Fibroblast of villous mesenchyme (primary cell): Measurements from ENCODE around the gene NDUFV1. TPM values are rescaled to one million over a fixed set of nuclear protein-coding genes. Genes with fewer than 3 reads are reported as not detected.
A peak's percentile ranks its signal among the peaks of the same experiment; 100 is the strongest.

Experiments used
- DNase-seq: peaks from one replicate; pipeline ENCODE4 v3.0.0-alpha.2; 2010; ENCODE audit warnings: low read depth
- H3K4me3 ChIP-seq: 2 replicates; pipeline ENCODE4 v1.5.1; 2011; ENCODE audit warnings: low read depth, mild to moderate bottlenecking, low read length
- total RNA-seq: library from RNA; depleted of rRNA; stranded (reverse); fragments of >200 nt; gene quantifications from 2 replicates; pipeline ENCODE4 v1.2.3, GENCODE V29; 2012
- TF ChIP-seq, protein P1 (sequence below): IDR thresholded peaks from 2 replicates; pipeline ENCODE4 v1.5.1; 2012; ENCODE audit warnings: low read depth, mild to moderate bottlenecking, low read length; ENCODE audit not compliant: insufficient read depth

The NDUFV1 gene
- total RNA-seq, 1 donor: 140 TPM

DNA sequence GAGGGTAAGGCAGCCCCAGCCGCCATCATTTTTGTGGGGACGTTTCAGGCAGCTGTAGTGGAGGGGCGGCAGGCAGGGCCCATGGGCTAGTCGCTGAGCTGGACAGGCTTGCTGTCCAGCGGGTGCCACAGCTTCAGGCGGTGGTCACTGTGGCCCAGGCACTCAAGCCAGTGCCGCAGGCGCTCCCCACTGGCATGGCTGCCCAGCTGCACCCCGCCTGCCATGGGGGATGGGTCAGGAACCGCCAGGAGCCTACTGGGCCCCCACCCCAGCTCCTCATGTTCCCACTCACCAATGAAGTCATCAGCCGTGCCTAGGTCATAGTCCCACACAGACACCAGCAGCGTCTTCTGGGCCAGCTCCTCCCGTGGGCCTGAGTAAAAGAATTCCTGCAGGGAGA, 6.0 kb downstream of the NDUFV1 start:
- H3K4me3 ChIP-seq: no peak overlapping the region
- no peak for DNase-seq
- TF ChIP-seq, protein P1, sequence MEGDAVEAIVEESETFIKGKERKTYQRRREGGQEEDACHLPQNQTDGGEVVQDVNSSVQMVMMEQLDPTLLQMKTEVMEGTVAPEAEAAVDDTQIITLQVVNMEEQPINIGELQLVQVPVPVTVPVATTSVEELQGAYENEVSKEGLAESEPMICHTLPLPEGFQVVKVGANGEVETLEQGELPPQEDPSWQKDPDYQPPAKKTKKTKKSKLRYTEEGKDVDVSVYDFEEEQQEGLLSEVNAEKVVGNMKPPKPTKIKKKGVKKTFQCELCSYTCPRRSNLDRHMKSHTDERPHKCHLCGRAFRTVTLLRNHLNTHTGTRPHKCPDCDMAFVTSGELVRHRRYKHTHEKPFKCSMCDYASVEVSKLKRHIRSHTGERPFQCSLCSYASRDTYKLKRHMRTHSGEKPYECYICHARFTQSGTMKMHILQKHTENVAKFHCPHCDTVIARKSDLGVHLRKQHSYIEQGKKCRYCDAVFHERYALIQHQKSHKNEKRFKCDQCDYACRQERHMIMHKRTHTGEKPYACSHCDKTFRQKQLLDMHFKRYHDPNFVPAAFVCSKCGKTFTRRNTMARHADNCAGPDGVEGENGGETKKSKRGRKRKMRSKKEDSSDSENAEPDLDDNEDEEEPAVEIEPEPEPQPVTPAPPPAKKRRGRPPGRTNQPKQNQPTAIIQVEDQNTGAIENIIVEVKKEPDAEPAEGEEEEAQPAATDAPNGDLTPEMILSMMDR: no peak

GRCh38 chr11:67613313-67613959, 6.7 kb downstream of the NDUFV1 start:
- H3K4me3 ChIP-seq: no peak overlapping the region
- no peak for DNase-seq
- TF ChIP-seq, protein P1: no peak

DNA sequence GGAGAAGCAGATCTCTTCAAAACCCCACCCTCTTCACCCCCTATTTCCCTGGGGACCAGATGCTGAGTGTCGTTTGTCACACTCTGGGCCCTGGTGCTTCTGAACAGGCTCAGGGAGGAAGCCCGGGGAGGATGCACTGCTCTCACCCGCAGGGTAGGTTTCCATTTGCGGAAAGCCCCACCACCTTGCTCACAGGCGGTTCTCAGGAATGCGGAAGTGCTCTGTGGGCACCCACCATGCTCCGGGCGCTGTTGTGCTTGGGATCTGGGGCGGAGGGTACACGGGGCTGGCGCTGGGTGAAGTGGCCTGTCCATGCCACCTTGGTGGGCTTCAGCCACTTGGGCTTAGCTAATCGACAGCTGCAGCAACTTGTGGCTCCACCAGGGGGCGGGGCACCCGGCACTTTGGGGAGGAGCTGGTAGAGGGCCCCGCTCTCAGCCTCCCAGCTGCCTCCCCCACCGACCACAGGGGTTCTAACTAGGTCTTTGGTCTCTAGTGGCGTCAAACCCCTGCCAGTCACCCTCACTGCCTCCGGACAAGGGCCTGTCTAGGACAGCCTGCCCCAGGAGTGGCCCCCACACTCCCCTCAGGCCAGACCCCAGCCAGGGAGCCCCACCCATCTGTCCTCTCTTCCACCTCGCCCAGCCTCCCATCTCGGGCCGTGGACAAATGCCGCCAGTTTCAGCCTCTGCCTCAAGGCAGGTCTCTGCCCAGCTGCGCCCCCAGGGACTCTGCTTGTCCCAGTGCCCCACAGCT, 7.4 kb downstream of the NDUFV1 start:
- DNase-seq: peak; percentile 32
- TF ChIP-seq, protein P1: peak; percentile 73
- H3K4me3 ChIP-seq: peak overlapping the region; percentile 48

- TF ChIP-seq, protein P1: peak; percentile 41
- no peak for DNase-seq
- H3K4me3 ChIP-seq: no peak overlapping the region
Measured at GRCh38 chr11:67614730-67615714, 8.3 kb downstream of the NDUFV1 start.

GRCh38 chr11:67615728-67616430, 9.1 kb downstream of the NDUFV1 start:
- DNase-seq: no peak
- H3K4me3 ChIP-seq: no peak overlapping the region
- TF ChIP-seq, protein P1: no peak
